SK-N-MC (cell line): Measurements from ENCODE around the gene EEF1AKMT3.

Source experiments
- EZH2 ChIP-seq: fragments of 200-600 bp; sonication (generic); IDR thresholded peaks from one replicate; pipeline ENCODE4 v1.6.1; 2017; ENCODE audit warnings: antibody characterized with exemption
- FOXP2 ChIP-seq: optimal IDR thresholded peaks from 2 replicates; pipeline ENCODE3; 2011; ENCODE audit warnings: mild to moderate bottlenecking, moderate library complexity; ENCODE audit not compliant: insufficient read depth; ENCODE audit errors: extremely low read length, control extremely low read depth
- POLR2AphosphoS5 ChIP-seq: IDR thresholded peaks from 2 replicates; pipeline ENCODE4 v1.6.1; 2012; ENCODE audit warnings: mild to moderate bottlenecking, low read depth, low read length, borderline replicate concordance

- TF ChIP-seq EZH2: no peak
- TF ChIP-seq POLR2AphosphoS5: no peak
- TF ChIP-seq FOXP2: no peak
These were observed 53.0 kb downstream of the EEF1AKMT3 start for GRCh38 chr12:57825451-57825850.
